B cell (primary cell): ENCODE measurements around the gene INSIG1. TPM values are rescaled to one million over a fixed set of nuclear protein-coding genes. Genes with fewer than 3 reads are reported as not detected.

ENCODE experiments used
- ATAC-seq: fragments of 200-7000 bp; cut with Tn5 transposase; one replicate; pipeline ENCODE4 v1.10.0; 2021; ENCODE audit warnings: low read depth, mild to moderate bottlenecking, moderate number of reproducible peaks, moderate library complexity
- CTCF ChIA-PET: fragments of 350-600 bp; sonication (Branson Sonifier 250); formaldehyde crosslinking; loops from one replicate; lab custom pipeline; 2021; ENCODE audit warnings: antibody characterized with exemption, inconsistent platforms; lab: Charles Lee
- POLR2A ChIA-PET: fragments of 350-600 bp; sonication (Branson Sonifier 250); formaldehyde crosslinking; loops from one replicate; lab custom pipeline; 2021; ENCODE audit warnings: antibody characterized with exemption; lab: Charles Lee
- DNase-seq: peaks from one replicate; pipeline ENCODE4 v3.0.0; 2013
- H2AFZ ChIP-seq: 2 replicates; pipeline ENCODE4 v1.6.1; 2012; ENCODE audit warnings: mild to moderate bottlenecking, low read depth, low read length; ENCODE audit not compliant: insufficient read depth, poor library complexity, severe bottlenecking
- H3K27ac ChIP-seq, 2 donors: 1 replicate in 1 of 2; 2 replicates in 1 of 2; pipeline ENCODE4 v1.5.1; 2012 to 2013; ENCODE audit warnings: low read length in 2 of 2, mild to moderate bottlenecking in 2 of 2, moderate library complexity in 1 of 2
- H3K27me3 ChIP-seq, 4 experiments: fragments of 200-600 bp in 1 of 4; sonication (generic) in 1 of 4; replicated peaks in 1 of 4; 1 replicate in 2 of 4; 2 replicates in 2 of 4; pipeline versions ENCODE4 v1.6.1 to v1.7.0; 2013 to 2016; ENCODE audit warnings: low read length in 3 of 4, mild to moderate bottlenecking in 2 of 4, mixed read lengths in 1 of 4, moderate library complexity in 1 of 4; ENCODE audit not compliant: insufficient read depth in 4 of 4, control insufficient read depth in 3 of 4; ENCODE audit errors: control extremely low read depth in 1 of 4
- H3K36me3 ChIP-seq, 2 experiments: replicated peaks in 1 of 2; 1 replicate in 1 of 2; 2 replicates in 1 of 2; pipeline versions ENCODE4 v1.6.1 to v1.7.1; 2013; ENCODE audit warnings: low read length in 1 of 2; ENCODE audit not compliant: insufficient read depth in 2 of 2, control insufficient read depth in 1 of 2; ENCODE audit errors: control extremely low read depth in 1 of 2, extremely low read depth in 1 of 2
- H3K4me1 ChIP-seq, 2 donors: fragments of 200-600 bp in 1 of 2; sonication (generic) in 1 of 2; 1 replicate in 1 of 2; 2 replicates in 1 of 2; pipeline versions ENCODE4 v1.5.1 to v1.6.1; 2013 to 2017; ENCODE audit warnings: low read length in 2 of 2; ENCODE audit not compliant: control insufficient read depth in 2 of 2, insufficient read depth in 2 of 2
- H3K4me2 ChIP-seq: replicated peaks from 2 replicates; pipeline ENCODE3; 2012; ENCODE audit warnings: mild to moderate bottlenecking, low read depth, low read length; ENCODE audit not compliant: poor library complexity, severe bottlenecking
- H3K4me3 ChIP-seq, 5 experiments: fragments of 200-600 bp in 1 of 5; sonication (generic) in 1 of 5; 1 replicate in 3 of 5; 2 replicates in 2 of 5; pipeline versions ENCODE4 v1.5.1 to v1.7.0; 2011 to 2016; ENCODE audit warnings: low read length in 4 of 5, mild to moderate bottlenecking in 4 of 5, low read depth in 2 of 5, control low read depth in 1 of 5, moderate library complexity in 1 of 5; ENCODE audit not compliant: insufficient read depth in 1 of 5; ENCODE audit errors: control extremely low read depth in 1 of 5, extremely low read depth in 1 of 5
- H3K79me2 ChIP-seq: fragments of 200-600 bp; sonication (generic); one replicate; pipeline ENCODE4 v1.6.0; 2016; ENCODE audit warnings: low read length; ENCODE audit not compliant: control insufficient read depth, insufficient read depth
- H3K9ac ChIP-seq: fragments of 200-600 bp; sonication (generic); 2 replicates; pipeline ENCODE4 v1.6.1; 2017; ENCODE audit warnings: mild to moderate bottlenecking, low read length, moderate library complexity
- H3K9me3 ChIP-seq, 3 donors: one replicate each; pipeline versions ENCODE4 v1.6.1 to v1.7.1; 2013; ENCODE audit warnings: low read length in 2 of 3; ENCODE audit not compliant: control insufficient read depth in 2 of 3, insufficient read depth in 1 of 3; ENCODE audit errors: control extremely low read depth in 1 of 3
- H4K20me1 ChIP-seq: 2 replicates; pipeline ENCODE4 v1.6.0; 2012; ENCODE audit warnings: mild to moderate bottlenecking, low read length; ENCODE audit not compliant: insufficient read depth, control insufficient read depth, poor library complexity, severe bottlenecking
- H3K27ac Mint-ChIP-seq: one replicate; pipeline ENCODE4 v1.8.0; 2021; ENCODE audit warnings: mixed read lengths
- H3K27me3 Mint-ChIP-seq: one replicate; pipeline ENCODE4 v1.8.0; 2021; ENCODE audit warnings: mixed read lengths
- H3K4me1 Mint-ChIP-seq: one replicate; pipeline ENCODE4 v1.8.0; 2021; ENCODE audit warnings: mixed read lengths
- H3K4me3 Mint-ChIP-seq: one replicate; pipeline ENCODE4 v1.8.0; 2021; ENCODE audit warnings: mixed read lengths
- H3K9me3 Mint-ChIP-seq: one replicate; pipeline ENCODE4 v1.8.0; 2022; ENCODE audit warnings: mixed read lengths; ENCODE audit not compliant: insufficient read depth
- EZH2 ChIP-seq: IDR thresholded peaks from 2 replicates; pipeline ENCODE4 v1.6.1; 2012; ENCODE audit warnings: borderline replicate concordance, low read depth, mild to moderate bottlenecking, moderate library complexity, low read length; ENCODE audit not compliant: insufficient read depth, poor library complexity, severe bottlenecking
- WGBS: methylation state at CpG from one replicate; pipeline ENCODE4 v1.1.5; 2013; ENCODE audit warnings: missing lambda C conversion rate; ENCODE audit not compliant: insufficient coverage; 5-methylcytosine and 5-hydroxymethylcytosine counted together
- intact Hi-C: fragments of 100-400 bp; cut with micrococcal nuclease; formaldehyde crosslinking; loops from one replicate; pipeline ENCODE4 v1.10.0; 2022
- polyA plus RNA-seq: library from polyadenylated mRNA; depleted of rRNA; stranded (reverse); fragments of >200 nt; gene quantifications from 2 replicates; pipeline ENCODE4 v1.2.3, GENCODE V29; 2012
- total RNA-seq, 2 donors: library from RNA; stranded (reverse); fragments of 120-200 nt in 1 of 2; gene quantifications; 1 replicate in 1 of 2; 2 replicates in 1 of 2; pipeline versions ENCODE4 v1.2.3 to v1.2.4, GENCODE V29; 2013 to 2022
- TF ChIP-seq, protein P1 (sequence below): fragments of 200-600 bp; IDR thresholded peaks from one replicate; pipeline ENCODE4 v1.8.0; 2022; ENCODE audit warnings: antibody characterized with exemption, mild to moderate bottlenecking

Gene INSIG1
- total and polyA plus RNA-seq, 2 donors (not counting 1 experiment from before 2014, with no cell fraction given): 32.2 to 56.2 TPM

DNA sequence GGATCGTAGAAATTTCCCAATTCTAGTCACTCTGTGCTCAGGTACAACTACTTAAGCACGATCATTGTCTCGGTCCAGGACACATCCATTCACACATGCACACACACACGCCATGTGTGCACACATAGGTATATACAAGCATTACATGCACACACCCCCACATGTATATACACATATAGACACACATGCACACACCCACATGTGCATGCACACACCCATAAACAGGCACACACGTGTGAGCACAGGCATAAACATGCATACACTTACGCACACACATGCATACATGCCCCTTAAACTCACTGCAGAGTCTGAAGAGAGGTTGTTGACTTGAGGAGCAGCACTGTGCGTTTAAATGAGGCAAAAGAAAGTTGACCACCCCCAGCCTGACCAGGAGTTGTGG, 32.5 kb upstream of the INSIG1 start:
- no peaks in the 10 kb centered on the region for H3K4me1 Mint-ChIP-seq
- no peak overlapping the region for H3K4me3 ChIP-seq
- H3K27me3 ChIP-seq: peaks cover 0 to 2% (median 0%) of the 10 kb centered on the region in 4 experiments
- DNase-seq: no peak
- no peak overlapping the region for H2AFZ ChIP-seq
- no peaks in the 10 kb centered on the region for H3K79me2 ChIP-seq
- H4K20me1 ChIP-seq: no peaks in the 10 kb centered on the region
- no peaks in the 10 kb centered on the region for H3K36me3 ChIP-seq
- no peaks in the 10 kb centered on the region for H3K9me3 Mint-ChIP-seq
- 83% methylated on average over 4 of the region's 7 CpGs for WGBS
- no peak overlapping the region for H3K9ac ChIP-seq
- no peak overlapping the region for H3K27ac Mint-ChIP-seq
- no peak overlapping the region for H3K4me3 Mint-ChIP-seq
- no peak for ATAC-seq
- TF ChIP-seq EZH2: no peak
- TF ChIP-seq, protein P1, sequence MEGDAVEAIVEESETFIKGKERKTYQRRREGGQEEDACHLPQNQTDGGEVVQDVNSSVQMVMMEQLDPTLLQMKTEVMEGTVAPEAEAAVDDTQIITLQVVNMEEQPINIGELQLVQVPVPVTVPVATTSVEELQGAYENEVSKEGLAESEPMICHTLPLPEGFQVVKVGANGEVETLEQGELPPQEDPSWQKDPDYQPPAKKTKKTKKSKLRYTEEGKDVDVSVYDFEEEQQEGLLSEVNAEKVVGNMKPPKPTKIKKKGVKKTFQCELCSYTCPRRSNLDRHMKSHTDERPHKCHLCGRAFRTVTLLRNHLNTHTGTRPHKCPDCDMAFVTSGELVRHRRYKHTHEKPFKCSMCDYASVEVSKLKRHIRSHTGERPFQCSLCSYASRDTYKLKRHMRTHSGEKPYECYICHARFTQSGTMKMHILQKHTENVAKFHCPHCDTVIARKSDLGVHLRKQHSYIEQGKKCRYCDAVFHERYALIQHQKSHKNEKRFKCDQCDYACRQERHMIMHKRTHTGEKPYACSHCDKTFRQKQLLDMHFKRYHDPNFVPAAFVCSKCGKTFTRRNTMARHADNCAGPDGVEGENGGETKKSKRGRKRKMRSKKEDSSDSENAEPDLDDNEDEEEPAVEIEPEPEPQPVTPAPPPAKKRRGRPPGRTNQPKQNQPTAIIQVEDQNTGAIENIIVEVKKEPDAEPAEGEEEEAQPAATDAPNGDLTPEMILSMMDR: no peak
- CTCF ChIA-PET: no interaction called here
- no peak overlapping the region for H3K27ac ChIP-seq
- intact Hi-C loops: no loop called here
- H3K27me3 Mint-ChIP-seq: peaks cover 11% of the 10 kb centered on the region
- no peak overlapping the region for H3K4me2 ChIP-seq
- POLR2A ChIA-PET: no interaction called here
- no peaks in the 10 kb centered on the region for H3K4me1 ChIP-seq
- H3K9me3 ChIP-seq: peaks cover 0 to 7% (median 0%) of the 10 kb centered on the region in 3 donors

- Histone ChIP-seq H3K4me2 (no peak overlapping the region), H2AFZ (no peak overlapping the region), H3K27ac (no peak overlapping the region), H3K4me1 (no peaks in the 10 kb centered on the region), H4K20me1 (no peaks in the 10 kb centered on the region), H3K36me3 (no peaks in the 10 kb centered on the region), H3K79me2 (no peaks in the 10 kb centered on the region), H3K9ac (no peak overlapping the region), H3K9me3 (peaks cover 0 to 7% (median 0%) of the 10 kb centered on the region in 3 donors), H3K4me3 (no peak overlapping the region), H3K27me3 (peaks cover 0 to 2% (median 0%) of the 10 kb centered on the region in 4 experiments)
- CTCF ChIA-PET: no interaction called here
- no peak overlapping the region for H3K4me3 Mint-ChIP-seq
- no peaks in the 10 kb centered on the region for H3K9me3 Mint-ChIP-seq
- intact Hi-C loops: no loop called here
- ATAC-seq (no peak), DNase-seq (no peak)
- no peak overlapping the region for H3K27ac Mint-ChIP-seq
- TF ChIP-seq, protein P1: no peak
- no peak for TF ChIP-seq EZH2
- no peaks in the 10 kb centered on the region for H3K4me1 Mint-ChIP-seq
- POLR2A ChIA-PET: no interaction called here
- WGBS: 85% methylated on average over 7 of the region's 7 CpGs
- H3K27me3 Mint-ChIP-seq: peaks cover 11% of the 10 kb centered on the region
These were observed 31.7 kb upstream of the INSIG1 start for GRCh38 chr7:155265961-155266360.
